HepG2 (cell line): ENCODE data around the gene NPPA. TPM values are rescaled to one million over a fixed set of nuclear protein-coding genes. Genes with fewer than 3 reads are reported as not detected.

Experiments
- CBX1 ChIP-seq: IDR thresholded peaks from one replicate; pipeline ENCODE4 v1.6.1; 2016; ENCODE audit warnings: antibody characterized with exemption, low read depth
- CEBPG ChIP-seq: IDR thresholded peaks from 2 replicates; pipeline ENCODE4 v1.6.1; 2016
- FOSL2 ChIP-seq: sonication (generic); formaldehyde crosslinking; IDR thresholded peaks from 2 replicates; pipeline ENCODE4 v1.4.0; 2020; ENCODE audit warnings: missing genetic modification reagents
- KLF15 ChIP-seq: sonication (generic); formaldehyde crosslinking; IDR thresholded peaks from 2 replicates; pipeline ENCODE4 v1.8.1; 2023; ENCODE audit warnings: borderline replicate concordance, mild to moderate bottlenecking, inconsistent platforms, missing genetic modification reagents, mixed read lengths
- MED13 ChIP-seq: sonication (generic); formaldehyde crosslinking; IDR thresholded peaks from 2 replicates; pipeline ENCODE4 v1.5.0; 2020; ENCODE audit warnings: missing genetic modification reagents
- NCOR1 ChIP-seq: fragments of 200-600 bp; sonication (generic); IDR thresholded peaks from 2 replicates; pipeline ENCODE4 v1.7.0; 2017; ENCODE audit warnings: antibody characterized with exemption, low read length, borderline replicate concordance
- RARG ChIP-seq: sonication (generic); formaldehyde crosslinking; IDR thresholded peaks from 2 replicates; pipeline ENCODE4 v1.4.0; 2020; ENCODE audit warnings: low read depth, mild to moderate bottlenecking, missing genetic modification reagents
- SPEN ChIP-seq: sonication (generic); formaldehyde crosslinking; IDR thresholded peaks from 2 replicates; pipeline ENCODE4 v1.5.1; 2020; ENCODE audit warnings: low read depth, mild to moderate bottlenecking, missing genetic modification reagents
- THYN1 ChIP-seq: sonication (generic); formaldehyde crosslinking; IDR thresholded peaks from 2 replicates; pipeline ENCODE4 v1.8.1; 2023; ENCODE audit warnings: low read depth, mild to moderate bottlenecking, moderate library complexity, missing genetic modification reagents, borderline replicate concordance
- ZFP37 ChIP-seq: sonication (generic); formaldehyde crosslinking; IDR thresholded peaks from 2 replicates; pipeline ENCODE4 v1.4.0; 2020; ENCODE audit warnings: missing genetic modification reagents, borderline replicate concordance
- ZNF292 ChIP-seq: sonication (generic); formaldehyde crosslinking; IDR thresholded peaks from 2 replicates; pipeline ENCODE4 v1.8.1; 2022; ENCODE audit warnings: mild to moderate bottlenecking, low read depth, missing genetic modification reagents, borderline replicate concordance
- ZNF326 ChIP-seq: sonication (generic); formaldehyde crosslinking; IDR thresholded peaks from 2 replicates; pipeline ENCODE4 v1.4.0; 2020; ENCODE audit warnings: missing genetic modification reagents, borderline replicate concordance
- ZNF484 ChIP-seq: sonication (generic); formaldehyde crosslinking; IDR thresholded peaks from 2 replicates; pipeline ENCODE4 v1.5.1; 2020; ENCODE audit warnings: mild to moderate bottlenecking, low read depth, missing genetic modification reagents, borderline replicate concordance
- ZNF558 ChIP-seq: sonication (generic); formaldehyde crosslinking; IDR thresholded peaks from 2 replicates; pipeline ENCODE4 v1.9.0; 2022; ENCODE audit warnings: mild to moderate bottlenecking, missing genetic modification reagents, borderline replicate concordance
- ZNF678 ChIP-seq: sonication (generic); formaldehyde crosslinking; IDR thresholded peaks from 2 replicates; pipeline ENCODE4 v1.4.0; 2020; ENCODE audit warnings: mild to moderate bottlenecking, missing genetic modification reagents
- ZNF816 ChIP-seq: sonication (generic); formaldehyde crosslinking; IDR thresholded peaks from 2 replicates; pipeline ENCODE4 v1.8.0; 2022; ENCODE audit warnings: missing genetic modification reagents, mild to moderate bottlenecking, borderline replicate concordance
- polyA plus RNA-seq, 8 experiments: library from polyadenylated mRNA; depleted of rRNA in 3 of 8; stranded (reverse) in 7 of 8; unstranded in 1 of 8; fragments of >200 nt; fragmentation: Illumina TruSeq in 4 of 8; extraction: Trizol in 4 of 8; gene quantifications; 2 replicates each; pipeline versions ENCODE4 v1.2.1 to v1.2.3, GENCODE V29; 2011 to 2016; ENCODE audit warnings: low read depth in 4 of 8, missing spikeins in 1 of 8, mixed read lengths in 1 of 8; ENCODE audit not compliant: insufficient read depth in 1 of 8
- total RNA-seq, 5 experiments: library from RNA; depleted of rRNA; stranded (reverse); fragments of >200 nt; fragmentation: Illumina TruSeq; extraction: Trizol; gene quantifications; 2 replicates each; pipeline ENCODE4 v1.2.3, GENCODE V29; 2016; ENCODE audit warnings: low read depth in 1 of 5
- TF ChIP-seq, protein P1 (sequence below): sonication (generic); formaldehyde crosslinking; IDR thresholded peaks from 2 replicates; pipeline ENCODE4 v1.5.0; 2020; ENCODE audit warnings: missing genetic modification reagents
- TF ChIP-seq, protein P2 (sequence below): IDR thresholded peaks from 2 replicates; pipeline ENCODE4 v1.6.1; 2016; ENCODE audit warnings: low read depth, missing genetic modification reagents, missing compliant biosample characterization
- TF ChIP-seq, protein P3 (sequence below): sonication (generic); formaldehyde crosslinking; IDR thresholded peaks from 2 replicates; pipeline ENCODE4 v1.4.0; 2020; ENCODE audit warnings: mild to moderate bottlenecking, missing genetic modification reagents
- TF ChIP-seq, protein P4 (sequence below): sonication (generic); formaldehyde crosslinking; IDR thresholded peaks from 2 replicates; pipeline ENCODE4 v1.5.0; 2020; ENCODE audit warnings: missing genetic modification reagents

The NPPA gene
- total and polyA plus RNA-seq, 2 of the 13 experiments (the other 11 are each of a cell fraction or from before 2014, with no cell fraction given) = not detected

DNA sequence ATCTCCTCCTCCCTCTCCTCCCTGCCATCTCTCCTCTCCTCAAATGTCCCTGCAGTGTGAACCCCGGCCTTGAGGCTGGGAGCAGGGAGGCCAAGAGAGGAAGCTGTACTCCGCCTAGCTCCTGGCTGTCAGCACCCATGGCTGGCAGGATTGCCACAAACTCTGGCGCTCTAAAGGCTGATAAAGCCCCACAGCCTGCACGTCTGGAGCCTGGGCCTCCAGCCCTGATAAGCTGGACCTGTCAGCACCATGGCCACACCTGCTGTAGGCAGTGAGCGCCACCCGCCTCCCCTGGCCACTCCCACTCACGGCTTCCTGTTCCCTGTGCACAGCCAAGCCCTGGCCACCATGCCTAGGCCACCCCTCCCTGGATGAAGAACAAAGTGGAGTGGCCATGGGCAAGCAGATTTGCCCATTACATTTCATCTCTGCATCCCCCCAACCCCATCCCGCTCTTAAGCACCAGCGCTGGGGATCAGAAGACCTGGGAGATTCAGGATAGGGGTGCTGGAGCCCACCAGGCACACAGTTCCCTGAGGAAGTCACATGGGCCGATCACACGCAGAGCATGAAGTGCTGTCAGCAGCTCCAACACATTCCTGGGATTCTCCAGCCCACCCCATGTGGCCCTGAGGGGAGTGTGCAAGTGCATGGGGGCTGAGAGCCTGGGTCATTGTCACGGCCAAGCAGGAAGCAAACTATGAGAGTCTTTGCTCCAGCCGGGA is 35.4 kb upstream of the NPPA start (continued):
- TF ChIP-seq, protein P1, sequence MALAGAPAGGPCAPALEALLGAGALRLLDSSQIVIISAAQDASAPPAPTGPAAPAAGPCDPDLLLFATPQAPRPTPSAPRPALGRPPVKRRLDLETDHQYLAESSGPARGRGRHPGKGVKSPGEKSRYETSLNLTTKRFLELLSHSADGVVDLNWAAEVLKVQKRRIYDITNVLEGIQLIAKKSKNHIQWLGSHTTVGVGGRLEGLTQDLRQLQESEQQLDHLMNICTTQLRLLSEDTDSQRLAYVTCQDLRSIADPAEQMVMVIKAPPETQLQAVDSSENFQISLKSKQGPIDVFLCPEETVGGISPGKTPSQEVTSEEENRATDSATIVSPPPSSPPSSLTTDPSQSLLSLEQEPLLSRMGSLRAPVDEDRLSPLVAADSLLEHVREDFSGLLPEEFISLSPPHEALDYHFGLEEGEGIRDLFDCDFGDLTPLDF (CRISPR knock-in tag) = no peak
- TF ChIP-seq ZNF292 (CRISPR knock-in tag) = peak; percentile 25; the same call in 1 of the 2 replicates
- TF ChIP-seq, protein P2, sequence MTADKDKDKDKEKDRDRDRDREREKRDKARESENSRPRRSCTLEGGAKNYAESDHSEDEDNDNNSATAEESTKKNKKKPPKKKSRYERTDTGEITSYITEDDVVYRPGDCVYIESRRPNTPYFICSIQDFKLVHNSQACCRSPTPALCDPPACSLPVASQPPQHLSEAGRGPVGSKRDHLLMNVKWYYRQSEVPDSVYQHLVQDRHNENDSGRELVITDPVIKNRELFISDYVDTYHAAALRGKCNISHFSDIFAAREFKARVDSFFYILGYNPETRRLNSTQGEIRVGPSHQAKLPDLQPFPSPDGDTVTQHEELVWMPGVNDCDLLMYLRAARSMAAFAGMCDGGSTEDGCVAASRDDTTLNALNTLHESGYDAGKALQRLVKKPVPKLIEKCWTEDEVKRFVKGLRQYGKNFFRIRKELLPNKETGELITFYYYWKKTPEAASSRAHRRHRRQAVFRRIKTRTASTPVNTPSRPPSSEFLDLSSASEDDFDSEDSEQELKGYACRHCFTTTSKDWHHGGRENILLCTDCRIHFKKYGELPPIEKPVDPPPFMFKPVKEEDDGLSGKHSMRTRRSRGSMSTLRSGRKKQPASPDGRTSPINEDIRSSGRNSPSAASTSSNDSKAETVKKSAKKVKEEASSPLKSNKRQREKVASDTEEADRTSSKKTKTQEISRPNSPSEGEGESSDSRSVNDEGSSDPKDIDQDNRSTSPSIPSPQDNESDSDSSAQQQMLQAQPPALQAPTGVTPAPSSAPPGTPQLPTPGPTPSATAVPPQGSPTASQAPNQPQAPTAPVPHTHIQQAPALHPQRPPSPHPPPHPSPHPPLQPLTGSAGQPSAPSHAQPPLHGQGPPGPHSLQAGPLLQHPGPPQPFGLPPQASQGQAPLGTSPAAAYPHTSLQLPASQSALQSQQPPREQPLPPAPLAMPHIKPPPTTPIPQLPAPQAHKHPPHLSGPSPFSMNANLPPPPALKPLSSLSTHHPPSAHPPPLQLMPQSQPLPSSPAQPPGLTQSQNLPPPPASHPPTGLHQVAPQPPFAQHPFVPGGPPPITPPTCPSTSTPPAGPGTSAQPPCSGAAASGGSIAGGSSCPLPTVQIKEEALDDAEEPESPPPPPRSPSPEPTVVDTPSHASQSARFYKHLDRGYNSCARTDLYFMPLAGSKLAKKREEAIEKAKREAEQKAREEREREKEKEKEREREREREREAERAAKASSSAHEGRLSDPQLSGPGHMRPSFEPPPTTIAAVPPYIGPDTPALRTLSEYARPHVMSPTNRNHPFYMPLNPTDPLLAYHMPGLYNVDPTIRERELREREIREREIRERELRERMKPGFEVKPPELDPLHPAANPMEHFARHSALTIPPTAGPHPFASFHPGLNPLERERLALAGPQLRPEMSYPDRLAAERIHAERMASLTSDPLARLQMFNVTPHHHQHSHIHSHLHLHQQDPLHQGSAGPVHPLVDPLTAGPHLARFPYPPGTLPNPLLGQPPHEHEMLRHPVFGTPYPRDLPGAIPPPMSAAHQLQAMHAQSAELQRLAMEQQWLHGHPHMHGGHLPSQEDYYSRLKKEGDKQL (CRISPR knock-in tag) = no peak
- TF ChIP-seq ZNF678 (CRISPR knock-in tag) = no peak
- TF ChIP-seq MED13 (CRISPR knock-in tag) = no peak
- TF ChIP-seq, protein P3, sequence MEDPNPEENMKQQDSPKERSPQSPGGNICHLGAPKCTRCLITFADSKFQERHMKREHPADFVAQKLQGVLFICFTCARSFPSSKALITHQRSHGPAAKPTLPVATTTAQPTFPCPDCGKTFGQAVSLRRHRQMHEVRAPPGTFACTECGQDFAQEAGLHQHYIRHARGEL (CRISPR knock-in tag) = no peak
- no peak for TF ChIP-seq THYN1 (CRISPR knock-in tag)
- TF ChIP-seq ZFP37 (CRISPR knock-in tag) = no peak
- TF ChIP-seq FOSL2 = no peak
- TF ChIP-seq KLF15 = no peak
- TF ChIP-seq ZNF816 = no peak
- TF ChIP-seq ZNF558 (CRISPR knock-in tag) = no peak
- TF ChIP-seq RARG (CRISPR knock-in tag) = no peak
- TF ChIP-seq CEBPG (CRISPR knock-in tag) = no peak
- no peak for TF ChIP-seq CBX1
- TF ChIP-seq, protein P4, sequence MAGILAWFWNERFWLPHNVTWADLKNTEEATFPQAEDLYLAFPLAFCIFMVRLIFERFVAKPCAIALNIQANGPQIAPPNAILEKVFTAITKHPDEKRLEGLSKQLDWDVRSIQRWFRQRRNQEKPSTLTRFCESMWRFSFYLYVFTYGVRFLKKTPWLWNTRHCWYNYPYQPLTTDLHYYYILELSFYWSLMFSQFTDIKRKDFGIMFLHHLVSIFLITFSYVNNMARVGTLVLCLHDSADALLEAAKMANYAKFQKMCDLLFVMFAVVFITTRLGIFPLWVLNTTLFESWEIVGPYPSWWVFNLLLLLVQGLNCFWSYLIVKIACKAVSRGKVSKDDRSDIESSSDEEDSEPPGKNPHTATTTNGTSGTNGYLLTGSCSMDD = no peak
- TF ChIP-seq NCOR1 = no peak
- no peak for TF ChIP-seq ZNF326 (CRISPR knock-in tag)
- TF ChIP-seq SPEN (CRISPR knock-in tag) = no peak
- no peak for TF ChIP-seq ZNF484 (CRISPR knock-in tag)
